ENCODE data around the gene DNAJC19. TPM values are rescaled to one million over a fixed set of nuclear protein-coding genes. Genes with fewer than 3 reads are reported as not detected.
"Not testable (repeated sequence)": the region's sequence is repeated elsewhere in the genome, so short reads cannot be mapped to it uniquely, and the experiment has no call there.

DNAJC19 gene
- total RNA-seq: 122 TPM
- long read RNA-seq, transcript DNAJC19-201 (6 exons, 1,454 nt): major isoform, 80 of 102 reads
- long read RNA-seq, transcript DNAJC19-202 (5 exons, 1,239 nt): minor isoform, 11 of 102 reads
- long read RNA-seq, transcript DNAJC19-208 (6 exons, 828 nt): minor isoform, 5 of 102 reads
- long read RNA-seq, partial matches to known transcripts: 1 of 102 reads
- long read RNA-seq, other reads (novel, unspliced or antisense): 3 of 102 reads

GRCh38 chr3:180989291-180990163 lies at the start of gene DNAJC19:
Gene DNAJC19, minus strand, starts transcription at chr3:180989736. Its CDS starts 134 bp downstream, at chr3:180989602.
- ATAC-seq (ENCODE audit: poor library complexity) (peak; percentile 99), DNase-seq (peak; percentile 93)
- intact Hi-C loops (cut with DNase I): loop anchor here (10.0 kb wide), 1 partner anchor 75 kb away; the partner anchor contains the start of gene FXR1

DNA sequence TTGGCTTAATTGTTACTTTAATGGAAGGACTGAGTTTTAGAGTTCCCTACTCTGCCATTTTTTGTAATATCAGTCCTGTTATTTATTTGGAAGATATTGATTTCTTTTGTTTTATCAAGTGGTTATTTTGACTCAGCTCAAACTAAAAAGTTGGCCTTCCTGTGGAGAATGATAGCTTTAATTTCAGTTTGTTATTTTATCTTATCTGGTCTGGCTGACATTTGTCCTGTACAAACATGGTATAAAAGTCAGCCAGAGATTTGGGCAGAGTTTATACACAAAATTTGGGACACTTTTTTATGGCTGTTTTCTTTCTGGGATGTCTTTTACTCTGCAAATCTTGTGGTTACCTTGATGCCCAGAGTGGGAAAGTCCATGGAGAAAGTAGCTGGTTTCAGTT lies 41.4 kb upstream of the DNAJC19 start:
- intact Hi-C loops (cut with DNase I): no loop called here
- DNase-seq: no peak
- no peak for ATAC-seq (ENCODE audit: poor library complexity)

DNA sequence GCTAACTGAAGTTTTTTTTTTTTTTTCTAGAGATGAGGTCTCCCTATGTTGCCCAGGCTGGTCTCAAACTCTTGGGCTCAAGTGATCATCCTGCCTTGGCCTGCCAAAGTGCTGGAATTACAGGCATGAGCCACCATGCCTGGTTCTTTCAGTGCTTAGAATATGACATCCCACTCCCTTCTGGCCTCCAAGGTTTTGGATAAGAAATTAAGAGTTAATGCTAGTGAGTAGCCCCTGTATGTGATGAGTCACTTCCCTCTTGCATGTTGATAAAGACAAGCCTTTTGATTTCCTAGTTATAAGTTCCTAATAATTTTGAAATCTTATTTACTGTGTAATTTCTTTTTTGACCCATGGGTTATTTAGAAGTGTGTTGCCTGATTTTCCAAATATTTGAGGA lies 35.7 kb upstream of the DNAJC19 start:
- no peak for ATAC-seq (ENCODE audit: poor library complexity)
- intact Hi-C loops (cut with DNase I): no loop called here
- no peak for DNase-seq

GRCh38 chr3:181017690-181018089 lies 28.2 kb upstream of the DNAJC19 start:
- intact Hi-C loops (cut with DNase I): no loop called here
- ATAC-seq (ENCODE audit: poor library complexity): no peak
- DNase-seq: no peak

DNA sequence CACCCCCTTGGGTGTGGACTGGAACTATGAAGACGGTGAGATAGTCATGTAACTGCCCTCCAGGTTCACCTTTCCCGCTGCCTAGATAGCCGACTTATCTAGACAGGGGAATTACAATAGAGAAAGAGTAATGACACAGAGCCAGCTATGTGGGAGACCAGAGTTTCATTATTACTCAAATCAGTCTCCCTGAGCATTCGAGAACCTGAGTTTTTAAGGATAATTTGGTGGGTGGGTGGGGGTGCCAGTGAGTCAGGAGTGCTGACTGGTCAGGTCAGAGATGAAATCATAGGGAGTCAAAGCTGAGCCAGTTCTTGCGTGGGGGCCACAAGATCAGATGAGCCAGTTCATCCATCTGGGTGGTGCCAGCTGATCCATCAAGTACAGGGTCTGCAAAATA lies 19.7 kb upstream of the DNAJC19 start:
- no peak for ATAC-seq (ENCODE audit: poor library complexity)
- no peak for DNase-seq
- intact Hi-C loops (cut with DNase I): no loop called here

- ATAC-seq (ENCODE audit: poor library complexity) (no peak), DNase-seq (no peak)
- intact Hi-C loops (cut with DNase I): no loop called here
Measured at GRCh38 chr3:181008796-181009195, 19.3 kb upstream of the DNAJC19 start.

DNA sequence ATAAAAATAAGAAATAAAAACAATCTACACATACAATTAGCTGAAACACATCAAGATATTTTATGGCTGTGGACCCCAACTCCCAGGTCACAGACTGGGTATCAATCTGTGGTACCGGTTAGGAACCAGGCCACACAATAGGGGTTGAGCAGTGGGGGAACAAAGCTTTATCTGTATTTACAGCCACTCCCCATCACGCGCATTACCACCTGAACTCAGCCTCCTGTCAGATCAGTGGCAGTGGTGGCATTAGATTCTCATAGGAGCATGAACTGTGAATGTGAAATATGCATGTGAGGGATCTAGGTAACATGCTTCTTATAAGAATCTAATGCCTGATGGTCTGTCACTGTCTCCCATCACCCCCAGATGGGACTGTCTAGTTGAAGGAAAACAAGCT lies 17.7 kb upstream of the DNAJC19 start:
- no peak for DNase-seq
- intact Hi-C loops (cut with DNase I): no loop called here
- no peak for ATAC-seq (ENCODE audit: poor library complexity)

DNA sequence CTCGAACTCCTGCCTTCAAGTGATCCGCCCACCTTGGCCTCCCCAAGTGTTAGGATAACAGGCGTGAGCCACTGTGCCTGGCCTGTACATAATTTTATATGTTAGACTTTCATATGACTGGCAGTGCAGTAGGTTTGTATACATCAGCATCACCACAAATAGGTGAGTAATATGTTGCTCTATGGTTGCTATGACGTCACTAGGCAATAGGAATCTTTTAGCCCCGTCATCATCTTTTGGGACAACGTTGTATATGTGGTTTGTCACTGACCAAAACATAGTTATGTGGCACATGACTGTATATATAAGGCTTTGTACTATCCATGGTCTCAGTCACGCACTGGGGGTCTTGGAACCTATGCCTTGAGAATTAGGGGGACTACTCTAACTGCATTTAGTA lies 17.0 kb upstream of the DNAJC19 start:
- no peak for DNase-seq
- intact Hi-C loops (cut with DNase I): no loop called here
- ATAC-seq (ENCODE audit: poor library complexity): no peak

- DNase-seq; intact Hi-C loops (cut with DNase I); ATAC-seq (ENCODE audit: poor library complexity): not testable (repeated sequence)
Measured at GRCh38 chr3:181003469-181003868, 13.9 kb upstream of the DNAJC19 start.

DNA sequence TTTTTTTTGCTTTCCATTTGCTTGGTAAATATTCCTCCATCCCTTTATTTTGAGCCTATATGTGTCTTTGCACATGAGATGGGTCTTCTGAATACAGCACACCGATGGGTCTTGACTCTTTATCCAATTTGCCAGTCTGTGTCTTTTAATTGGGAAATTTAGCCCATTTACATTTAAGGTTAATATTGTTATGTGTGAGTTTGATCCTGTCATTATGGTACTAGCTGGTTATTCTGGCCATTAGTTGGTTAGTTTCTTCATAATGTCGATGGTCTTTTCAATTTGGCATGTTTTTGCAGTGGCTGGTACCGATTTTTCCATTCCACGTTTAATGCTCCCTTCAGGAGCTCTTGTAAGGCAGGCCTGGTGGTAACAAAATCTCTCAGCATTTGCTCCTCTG lies 12.8 kb upstream of the DNAJC19 start:
- ATAC-seq (ENCODE audit: poor library complexity); intact Hi-C loops (cut with DNase I); DNase-seq: not testable (repeated sequence)

DNA sequence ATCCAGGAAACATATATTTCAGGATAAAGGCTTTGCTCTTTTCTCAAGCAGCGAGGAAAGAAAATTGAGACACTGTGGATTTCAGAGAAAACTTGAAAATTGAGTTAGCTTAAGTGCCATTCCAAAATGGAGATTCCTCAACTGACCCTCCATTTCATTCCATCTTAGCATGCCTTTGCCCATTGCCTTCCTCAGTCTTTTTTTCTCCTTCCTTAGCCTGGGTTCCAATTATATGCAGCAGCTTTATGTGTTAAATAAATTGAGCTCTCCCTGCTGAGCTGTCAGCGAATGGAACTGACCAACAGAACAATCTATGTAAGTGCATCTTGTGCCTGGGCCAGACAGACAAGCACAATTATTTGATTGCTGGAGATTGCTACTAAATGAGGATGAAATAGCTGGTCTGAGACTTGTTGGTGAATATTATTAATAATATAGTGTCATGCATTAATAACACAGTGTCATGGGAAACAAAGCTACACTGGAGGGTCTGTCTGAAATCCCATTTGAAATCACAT lies 6.9 kb upstream of the DNAJC19 start:
- intact Hi-C loops (cut with DNase I): no loop called here
- ATAC-seq (ENCODE audit: poor library complexity): no peak

GRCh38 chr3:180990505-180990904 lies 969 bp upstream of the DNAJC19 start:
- DNase-seq: no peak
- no peak for ATAC-seq (ENCODE audit: poor library complexity)
- intact Hi-C loops (cut with DNase I): no loop called here

More for the DNA sequence above, 6.9 kb upstream of the DNAJC19 start:
- no peak for DNase-seq

- intact Hi-C loops (cut with DNase I): loop anchor here (10.0 kb wide), 1 partner anchor 73 kb away; the partner anchor contains the start of gene FXR1
Measured at GRCh38 chr3:180987344-180987743, 2.2 kb downstream of the DNAJC19 start.

DNA sequence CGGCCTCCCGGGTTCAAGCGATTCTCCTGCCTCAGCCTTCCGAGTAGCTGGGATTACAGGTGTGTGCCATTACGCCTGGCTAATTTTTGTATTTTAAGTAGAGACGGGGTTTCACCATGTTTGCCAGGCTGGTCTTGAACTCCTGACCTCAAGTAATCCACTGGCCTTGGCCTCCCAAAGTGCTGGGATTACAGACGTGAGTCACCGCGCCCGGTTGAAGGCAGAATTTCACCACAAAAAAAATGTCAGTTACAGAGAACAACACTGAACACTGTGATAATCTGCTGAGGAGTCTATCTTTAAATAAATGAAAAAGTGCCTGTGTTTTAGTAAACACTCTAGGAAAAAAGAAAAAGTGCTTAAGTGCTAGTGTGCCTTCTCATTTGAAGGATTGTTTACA lies 3.2 kb downstream of the DNAJC19 start:
- ATAC-seq (ENCODE audit: poor library complexity); DNase-seq: not testable (repeated sequence)
- intact Hi-C loops (cut with DNase I): loop anchor here (10.0 kb wide), 1 partner anchor 72 kb away; the partner anchor contains the start of gene FXR1

More at GRCh38 chr3:180987344-180987743, 2.2 kb downstream of the DNAJC19 start:
- DNase-seq (no peak), ATAC-seq (ENCODE audit: poor library complexity) (no peak)

DNA sequence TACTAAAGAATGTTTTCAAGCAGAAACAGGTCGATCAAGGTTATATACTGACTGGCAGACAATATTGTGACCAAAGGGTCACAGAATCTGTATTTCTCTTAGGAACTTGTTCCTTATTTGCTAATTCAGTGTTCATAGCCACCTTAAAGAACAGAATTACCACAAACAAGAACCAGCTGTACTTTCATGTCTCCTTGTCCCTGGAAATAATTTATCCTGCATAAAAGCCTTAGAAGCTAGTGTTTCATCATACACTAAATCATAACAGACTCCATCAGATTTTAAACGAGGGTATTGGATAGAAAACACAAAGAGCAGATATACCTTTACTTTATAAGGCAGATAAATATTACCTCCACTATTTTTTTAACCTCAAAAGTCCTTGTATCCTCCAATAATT lies 6.4 kb downstream of the DNAJC19 start:
- DNase-seq: no peak
- intact Hi-C loops (cut with DNase I): loop anchor here (10.0 kb wide), 1 partner anchor 68 kb away; the partner anchor contains the start of gene FXR1
- ATAC-seq (ENCODE audit: poor library complexity): no peak

DNA sequence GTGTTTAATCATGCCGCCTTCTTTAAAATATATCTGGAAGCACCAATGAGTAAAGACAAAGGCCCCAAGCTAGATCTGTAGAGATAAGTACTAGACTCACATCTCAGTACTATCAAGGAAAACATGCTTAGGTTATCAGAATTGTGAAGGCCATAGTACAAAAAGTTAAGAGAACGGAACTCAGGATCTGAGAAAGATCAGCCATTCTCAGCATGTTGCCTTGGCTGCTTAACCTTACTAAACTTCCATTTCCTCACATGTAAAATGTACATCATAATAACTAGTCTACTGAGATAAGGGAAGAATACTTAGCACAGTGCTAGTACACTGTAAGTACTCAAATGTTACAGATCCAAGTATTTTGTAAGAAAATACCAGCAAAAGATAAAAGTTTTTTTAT lies 7.6 kb downstream of the DNAJC19 start:
- ATAC-seq (ENCODE audit: poor library complexity): no peak
- intact Hi-C loops (cut with DNase I): loop anchor here (10.0 kb wide), 1 partner anchor 67 kb away; the partner anchor contains the start of gene FXR1
- no peak for DNase-seq

GRCh38 chr3:180980611-180981010 lies 8.9 kb downstream of the DNAJC19 start:
- no peak for DNase-seq
- intact Hi-C loops (cut with DNase I): loop anchor here (10.0 kb wide), 1 partner anchor 66 kb away; the partner anchor contains the start of gene FXR1
- ATAC-seq (ENCODE audit: poor library complexity): peak; percentile 95

- ATAC-seq (ENCODE audit: poor library complexity): peak; percentile 24
- intact Hi-C loops (cut with DNase I): loop anchor here (10.0 kb wide), 1 partner anchor 65 kb away; the partner anchor contains the start of gene FXR1
Measured at GRCh38 chr3:180979961-180980360, 9.6 kb downstream of the DNAJC19 start.

GRCh38 chr3:180977498-180977897 lies 12.0 kb downstream of the DNAJC19 start:
- DNase-seq: no peak
- intact Hi-C loops (cut with DNase I): no loop called here
- no peak for ATAC-seq (ENCODE audit: poor library complexity)

More at GRCh38 chr3:180979961-180980360, 9.6 kb downstream of the DNAJC19 start:
- DNase-seq: no peak
